ENCODE data around the gene LRRC55. TPM values are rescaled to one million over a fixed set of nuclear protein-coding genes. Genes with fewer than 3 reads are reported as not detected.

Gene LRRC55
- total RNA-seq, 2 donors from 2014 or later = 0.10 to 0.27 TPM

GRCh38 chr11:57200917-57201316 is 19.2 kb downstream of the LRRC55 start:
- TF ChIP-seq CTCF (IDR thresholded peaks at IDR 0.05) = no peak
- no peaks in the 10 kb centered on the region for H3K4me1 ChIP-seq
- no peaks in the 10 kb centered on the region for H3K27me3 ChIP-seq
- H3K9ac ChIP-seq (ENCODE audit: low read depth in 2 of 2, low read length in 2 of 2) = no peak overlapping the region
- intact Hi-C loops (cut with DNase I) = no loop called here
- no peaks in the 10 kb centered on the region for H3K36me3 ChIP-seq
- DNase-seq = no peak
- H3K9me3 ChIP-seq = no peaks in the 10 kb centered on the region
- H3K27ac ChIP-seq = no peak overlapping the region
- no peak overlapping the region for H3K4me3 ChIP-seq

- intact Hi-C loops (cut with DNase I) = no loop called here
- TF ChIP-seq CTCF (IDR thresholded peaks at IDR 0.05) = no peak
- H3K36me3 ChIP-seq = no peaks in the 10 kb centered on the region
- DNase-seq = no peak
- no peaks in the 10 kb centered on the region for H3K9me3 ChIP-seq
- H3K4me3 ChIP-seq = no peak overlapping the region
- H3K9ac ChIP-seq (ENCODE audit: low read depth in 2 of 2, low read length in 2 of 2) = no peak overlapping the region
- no peak overlapping the region for H3K27ac ChIP-seq
- no peaks in the 10 kb centered on the region for H3K27me3 ChIP-seq
- no peaks in the 10 kb centered on the region for H3K4me1 ChIP-seq
These were observed 20.5 kb downstream of the LRRC55 start for GRCh38 chr11:57202281-57202680.

GRCh38 chr11:57203359-57203758 is 21.6 kb downstream of the LRRC55 start:
- no peak for TF ChIP-seq CTCF (IDR thresholded peaks at IDR 0.05)
- Histone ChIP-seq H3K4me3 (no peak overlapping the region), H3K27me3 (no peaks in the 10 kb centered on the region), H3K36me3 (no peaks in the 10 kb centered on the region), H3K9ac (ENCODE audit: low read depth in 2 of 2, low read length in 2 of 2) (no peak overlapping the region), H3K4me1 (no peaks in the 10 kb centered on the region), H3K9me3 (no peaks in the 10 kb centered on the region), H3K27ac (no peak overlapping the region)
- DNase-seq = peak; percentile 36
- intact Hi-C loops (cut with DNase I) = no loop called here

GRCh38 chr11:57203882-57204480 is 22.2 kb downstream of the LRRC55 start:
- Histone ChIP-seq H3K9ac (ENCODE audit: low read depth in 2 of 2, low read length in 2 of 2) (no peak overlapping the region), H3K27me3 (no peaks in the 10 kb centered on the region), H3K36me3 (no peaks in the 10 kb centered on the region), H3K27ac (no peak overlapping the region), H3K4me3 (no peak overlapping the region), H3K9me3 (no peaks in the 10 kb centered on the region), H3K4me1 (no peaks in the 10 kb centered on the region)
- DNase-seq = no peak
- no peak for TF ChIP-seq CTCF (IDR thresholded peaks at IDR 0.05)
- intact Hi-C loops (cut with DNase I) = no loop called here

- no peak overlapping the region for H3K27ac ChIP-seq
- intact Hi-C loops (cut with DNase I) = no loop called here
- H3K9me3 ChIP-seq = no peaks in the 10 kb centered on the region
- no peak overlapping the region for H3K9ac ChIP-seq (ENCODE audit: low read depth in 2 of 2, low read length in 2 of 2)
- no peak overlapping the region for H3K4me3 ChIP-seq
- no peak for TF ChIP-seq CTCF (IDR thresholded peaks at IDR 0.05)
- no peaks in the 10 kb centered on the region for H3K27me3 ChIP-seq
- no peak for DNase-seq
- H3K36me3 ChIP-seq = no peaks in the 10 kb centered on the region
- H3K4me1 ChIP-seq = no peaks in the 10 kb centered on the region
These were observed 23.4 kb downstream of the LRRC55 start for GRCh38 chr11:57205041-57205641.
